CD4-positive, alpha-beta T cell treated with Interleukin-17A for 1 hour (primary cell): ENCODE measurements around the gene ZNF398.
A peak's percentile ranks its signal among the peaks of the same experiment; 100 is the strongest.
"Not testable (repeated sequence)": the region's sequence is repeated elsewhere in the genome, so short reads cannot be mapped to it uniquely, and the experiment has no call there.

Experiments used
- DNase-seq: peaks from one replicate; pipeline ENCODE4 v3.0.0-alpha.2; 2020

The ZNF398 gene

DNA sequence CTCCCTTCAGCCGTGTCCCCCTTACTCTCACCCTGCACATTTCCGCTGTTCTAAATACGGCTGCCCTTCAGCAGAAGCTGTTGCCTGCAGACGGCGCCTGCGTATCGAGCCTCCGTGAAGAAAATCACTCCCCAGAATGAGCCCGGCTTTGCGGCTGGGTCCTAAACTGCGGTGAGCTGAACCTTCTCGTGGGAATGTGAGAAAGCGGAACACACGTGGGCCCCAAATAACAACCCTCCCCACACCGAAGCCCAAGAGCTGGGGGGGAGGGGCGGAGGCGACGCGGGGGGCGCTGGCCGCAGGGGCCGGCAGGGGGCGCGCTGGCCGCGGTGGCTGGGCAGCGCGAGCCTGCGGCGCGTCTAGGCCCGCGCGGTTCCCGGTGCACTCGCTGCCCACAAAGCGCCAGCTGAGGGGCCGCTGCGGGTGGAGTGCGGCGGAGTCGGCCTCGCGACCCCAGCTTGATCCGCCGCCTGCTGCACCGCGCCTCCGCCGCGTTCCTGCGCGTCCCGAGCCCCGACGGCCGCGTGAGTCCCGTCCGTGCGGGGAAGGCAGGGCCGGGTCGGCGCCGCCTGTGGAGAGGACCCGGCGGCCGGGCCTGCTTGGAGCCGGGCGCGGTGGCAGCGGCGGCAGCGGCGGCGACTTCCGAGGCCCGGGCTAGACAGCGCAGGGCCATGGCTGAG is at the start of gene ZNF398:
TSS of gene ZNF398 (plus strand) at position 382 of the 680 bp plus-strand sequence. CDS start at position 672, 290 bp downstream.
- DNase-seq: peak; percentile 89

DNA sequence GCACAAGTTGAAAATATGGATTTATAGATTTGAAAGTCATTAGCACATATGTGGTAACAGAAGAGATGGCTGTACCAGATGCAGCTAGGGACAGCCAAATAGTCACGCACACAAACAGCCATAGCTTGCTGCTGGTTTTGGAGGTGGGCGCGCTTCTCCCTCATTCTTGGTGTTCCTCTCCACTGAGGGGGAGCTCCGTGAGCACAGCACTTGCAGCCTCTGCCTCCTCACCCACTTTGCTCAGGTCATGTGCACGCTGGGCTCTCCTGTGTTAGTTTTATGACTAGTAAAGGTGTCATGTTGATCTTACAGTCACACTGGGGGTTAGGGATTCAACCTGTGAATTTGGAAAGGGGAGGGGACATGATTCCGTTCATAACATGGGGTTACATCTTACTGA is 48.2 kb upstream of the ZNF398 start:
- no peak for DNase-seq

GRCh38 chr7:149100821-149101220 is 46.4 kb upstream of the ZNF398 start:
- DNase-seq: no peak

GRCh38 chr7:149102666-149103065 is 44.6 kb upstream of the ZNF398 start:
- no peak for DNase-seq

DNA sequence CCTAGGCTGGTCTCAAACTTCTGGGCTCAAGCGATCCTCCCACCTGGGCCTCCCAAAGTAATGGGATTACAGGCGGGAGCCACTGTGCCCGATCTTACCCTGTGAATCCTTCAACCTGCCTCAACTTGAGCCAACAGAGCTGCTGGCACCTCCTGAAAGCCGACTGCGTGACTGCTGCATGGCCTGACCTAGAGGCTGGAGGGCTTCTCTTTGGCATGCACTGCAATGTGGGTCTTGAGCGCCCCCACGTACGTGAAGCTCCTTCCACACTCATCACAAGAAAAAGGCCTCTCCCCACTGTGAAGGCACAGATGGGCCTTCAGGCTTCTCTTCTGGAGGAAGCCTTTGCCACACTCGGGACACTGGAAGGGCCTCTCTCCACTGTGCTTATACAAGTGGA is 43.8 kb upstream of the ZNF398 start:
- no peak for DNase-seq

DNA sequence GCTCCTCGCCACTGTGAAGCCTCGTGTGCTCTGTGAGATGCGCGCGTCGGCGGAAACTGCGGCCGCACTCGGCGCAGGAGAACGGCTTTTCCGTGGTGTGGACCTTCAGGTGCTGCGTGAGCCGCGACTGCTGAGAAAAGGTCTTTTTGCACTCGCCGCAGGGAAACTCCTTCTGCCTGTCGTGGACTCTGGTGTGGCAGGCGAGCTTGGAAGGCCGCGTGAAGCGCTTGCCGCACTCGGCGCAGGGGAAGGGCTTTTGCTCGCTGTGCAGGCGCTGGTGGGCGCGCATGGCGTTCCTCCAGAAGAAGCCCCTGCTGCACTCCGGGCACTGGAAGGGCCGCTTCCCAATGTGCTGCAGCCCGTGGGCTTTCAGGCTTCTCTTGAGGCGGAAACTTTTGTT is 43.0 kb upstream of the ZNF398 start:
- no peak for DNase-seq

DNA sequence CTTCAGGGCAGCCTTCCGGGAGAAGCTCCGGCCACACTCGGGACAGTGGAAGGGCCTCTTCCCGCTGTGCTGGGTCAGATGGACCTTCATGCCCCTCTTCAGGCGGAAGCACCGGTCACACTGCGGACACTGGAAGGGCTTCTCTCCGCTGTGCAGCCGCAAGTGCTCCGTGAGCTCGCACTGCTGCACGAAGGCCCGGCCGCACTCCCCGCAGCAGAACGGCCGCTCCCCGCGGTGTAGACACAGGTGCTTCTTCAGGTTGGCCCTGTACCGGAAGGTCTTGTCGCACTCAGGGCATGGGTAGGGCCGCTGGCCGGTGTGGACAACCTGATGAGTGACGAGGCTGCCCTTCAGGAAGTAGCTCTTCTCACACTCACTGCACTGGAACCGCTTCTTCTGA is 42.5 kb upstream of the ZNF398 start:
- no peak for DNase-seq

GRCh38 chr7:149109969-149110368 is 37.3 kb upstream of the ZNF398 start:
- DNase-seq: no peak

GRCh38 chr7:149125189-149125862 is 21.9 kb upstream of the ZNF398 start:
- no peak for DNase-seq

GRCh38 chr7:149125863-149126661 is 21.2 kb upstream of the ZNF398 start, which contains the start of gene ZNF425:
ZNF425 (minus strand) TSS chr7:149126324; CDS start chr7:149126213, 111 bp downstream.
- peak; percentile 93 for DNase-seq

- DNase-seq: peak; percentile 63
Observed at GRCh38 chr7:149126662-149127266, 20.5 kb upstream of the ZNF398 start.

- no peak for DNase-seq
Observed at GRCh38 chr7:149130572-149131198, 16.6 kb upstream of the ZNF398 start.

DNA sequence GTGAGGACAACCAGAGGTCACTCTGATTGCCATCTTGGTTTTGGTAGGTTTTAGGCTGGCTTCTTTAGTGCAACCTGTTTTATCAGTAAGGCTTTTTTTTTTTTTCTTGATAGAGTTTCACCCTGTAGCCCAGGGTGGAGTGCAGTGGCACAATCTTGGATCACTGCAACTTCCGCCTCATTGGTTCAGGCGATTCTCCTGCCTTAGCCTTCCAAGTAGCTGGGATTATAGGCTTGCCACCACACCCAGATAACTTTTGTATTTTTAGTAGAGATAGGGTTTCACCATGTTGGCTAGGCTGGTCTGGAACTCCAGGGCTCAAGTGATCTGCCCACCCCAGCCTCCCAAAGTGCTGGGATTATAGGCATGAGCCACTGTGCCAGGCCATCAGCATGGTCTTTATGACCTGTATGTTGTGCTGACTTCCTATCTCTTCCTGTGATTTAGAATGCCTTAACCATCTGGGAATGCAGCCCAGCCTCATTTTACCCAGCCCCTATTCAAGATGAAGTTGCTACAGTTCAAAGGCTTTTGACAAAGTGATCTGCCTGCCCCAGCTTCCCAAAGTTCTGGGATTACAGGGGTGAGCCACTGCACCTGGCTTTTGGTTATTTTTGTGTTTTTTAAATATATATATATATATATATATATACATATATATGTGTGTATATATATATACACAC is 14.1 kb upstream of the ZNF398 start:
- DNase-seq: no peak

GRCh38 chr7:149136118-149136517 is 11.1 kb upstream of the ZNF398 start:
- DNase-seq: no peak

GRCh38 chr7:149140831-149141230 is 6.4 kb upstream of the ZNF398 start:
- no peak for DNase-seq

- no peak for DNase-seq
Observed at GRCh38 chr7:149141893-149142292, 5.4 kb upstream of the ZNF398 start.

DNA sequence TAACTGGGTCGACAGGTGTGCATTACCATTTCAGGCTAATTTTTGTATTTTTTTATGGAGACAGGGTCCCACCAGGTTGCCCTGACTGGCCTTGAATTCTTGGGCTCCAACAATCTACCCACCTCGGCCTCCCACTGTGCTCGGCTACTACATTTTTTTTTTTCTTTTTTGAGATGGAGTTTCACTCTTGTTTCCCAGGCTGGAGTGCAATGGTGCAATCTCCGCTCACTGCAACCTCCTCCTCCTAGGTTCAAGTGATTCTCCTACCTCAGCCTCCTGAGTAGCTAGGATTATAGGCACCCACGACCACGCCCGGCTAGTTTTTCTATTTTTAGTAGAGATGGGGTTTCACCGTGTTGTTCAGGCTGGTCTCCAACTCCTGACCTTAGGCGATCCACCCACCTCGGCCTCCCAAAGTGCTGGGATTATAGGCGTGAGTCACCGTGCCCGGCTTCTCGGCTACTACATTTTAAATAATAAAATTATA is 2.8 kb upstream of the ZNF398 start:
- not testable (repeated sequence) for DNase-seq

- DNase-seq: no peak
Observed at GRCh38 chr7:149145031-149145845, 2.0 kb upstream of the ZNF398 start.

- peak; percentile 62 for DNase-seq
Observed at GRCh38 chr7:149147752-149148653, 750 bp downstream of the ZNF398 start.

DNA sequence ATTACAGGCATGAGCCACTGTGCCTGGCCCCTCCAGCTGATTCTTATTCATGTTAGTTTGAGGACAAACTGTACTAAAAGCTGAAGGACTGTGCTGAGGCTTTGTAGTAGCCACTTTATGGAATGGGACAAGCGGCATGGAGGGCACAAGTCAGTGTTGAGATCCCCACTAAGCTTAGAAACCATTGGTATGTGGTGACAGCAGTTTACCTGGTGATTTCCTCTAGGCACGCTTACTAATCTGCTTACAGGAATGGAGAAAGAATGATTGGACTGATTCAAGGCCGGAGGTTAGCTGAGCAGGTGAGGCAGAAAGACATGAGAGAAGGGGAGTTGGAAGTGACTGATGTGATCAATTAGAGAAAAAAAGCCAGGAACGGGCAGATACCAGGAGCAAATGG is 3.7 kb downstream of the ZNF398 start:
- DNase-seq: no peak
